Astrocyte (in vitro differentiated cells and primary cell): ENCODE data around the gene VIPR2. TPM values are rescaled to one million over a fixed set of nuclear protein-coding genes. Genes with fewer than 3 reads are reported as not detected.

ENCODE experiments used
- DNase-seq: peaks from one replicate; pipeline ENCODE4 v3.0.0-alpha.2; 2010; ENCODE audit warnings: low read depth
- FAIRE-seq: peaks from 2 replicates; lab custom pipeline; 2011; peaks lifted over from hg19 to GRCh38; lab: Jason Lieb, UNC
- H2AFZ ChIP-seq: 2 replicates; pipeline ENCODE4 v1.6.0; 2012; ENCODE audit warnings: low read depth, low read length, inconsistent platforms
- H3K27ac ChIP-seq: 2 replicates; pipeline ENCODE4 v1.5.1; 2011; ENCODE audit warnings: low read depth, low read length, inconsistent platforms
- H3K27me3 ChIP-seq: 2 replicates; pipeline ENCODE4 v1.6.0; 2011; ENCODE audit warnings: low read length, inconsistent platforms; ENCODE audit not compliant: insufficient read depth
- H3K36me3 ChIP-seq: 2 replicates; pipeline ENCODE4 v1.5.1; 2011; ENCODE audit warnings: low read length, inconsistent platforms; ENCODE audit not compliant: insufficient read depth
- H3K4me1 ChIP-seq: 2 replicates; pipeline ENCODE4 v1.5.1; 2011; ENCODE audit warnings: low read length, inconsistent platforms; ENCODE audit not compliant: insufficient read depth
- H3K4me2 ChIP-seq: 2 replicates; pipeline ENCODE4 v1.6.0; 2012; ENCODE audit warnings: low read length, inconsistent platforms
- H3K4me3 ChIP-seq: 2 replicates; pipeline ENCODE4 v1.5.1; 2011; ENCODE audit warnings: low read depth, mild to moderate bottlenecking, low read length, inconsistent platforms; ENCODE audit not compliant: insufficient read depth
- H3K79me2 ChIP-seq: 2 replicates; pipeline ENCODE4 v1.6.0; 2012; ENCODE audit warnings: mild to moderate bottlenecking, low read length, inconsistent platforms; ENCODE audit not compliant: insufficient read depth
- H3K9ac ChIP-seq: 2 replicates; pipeline ENCODE4 v1.6.0; 2012; ENCODE audit warnings: mild to moderate bottlenecking, low read length, inconsistent platforms
- H3K9me3 ChIP-seq: 2 replicates; pipeline ENCODE4 v1.5.1; 2012; ENCODE audit warnings: low read depth, mild to moderate bottlenecking, low read length, inconsistent platforms; ENCODE audit not compliant: insufficient read depth
- H4K20me1 ChIP-seq: 2 replicates; pipeline ENCODE4 v1.6.0; 2012; ENCODE audit warnings: low read length, inconsistent platforms; ENCODE audit not compliant: insufficient read depth
- H3K27ac Mint-ChIP-seq: one replicate; pipeline ENCODE4 v1.8.0; 2021; ENCODE audit warnings: mild to moderate bottlenecking, mixed read lengths; ENCODE audit not compliant: unreplicated experiment
- H3K27me3 Mint-ChIP-seq: one replicate; pipeline ENCODE4 v1.8.0; 2021; ENCODE audit warnings: low read depth, mixed read lengths; ENCODE audit not compliant: unreplicated experiment
- H3K36me3 Mint-ChIP-seq: one replicate; pipeline ENCODE4 v1.8.0; 2021; ENCODE audit warnings: low read depth, mixed read lengths; ENCODE audit not compliant: unreplicated experiment
- H3K4me1 Mint-ChIP-seq: one replicate; pipeline ENCODE4 v1.8.0; 2021; ENCODE audit warnings: low read depth, mixed read lengths; ENCODE audit not compliant: unreplicated experiment
- H3K4me3 Mint-ChIP-seq: one replicate; pipeline ENCODE4 v1.8.0; 2021; ENCODE audit warnings: mild to moderate bottlenecking, moderate library complexity, mixed read lengths; ENCODE audit not compliant: unreplicated experiment
- H3K9me3 Mint-ChIP-seq: one replicate; pipeline ENCODE4 v1.8.0; 2021; ENCODE audit warnings: mild to moderate bottlenecking, mixed read lengths; ENCODE audit not compliant: unreplicated experiment
- EZH2 ChIP-seq: IDR thresholded peaks from 2 replicates; pipeline ENCODE4 v1.6.1; 2012; ENCODE audit warnings: mild to moderate bottlenecking, low read length, inconsistent platforms; ENCODE audit not compliant: insufficient read depth
- total RNA-seq: library from RNA; stranded (reverse); gene quantifications from 2 replicates; pipeline ENCODE4 v1.2.1, GENCODE V29; 2021
- TF ChIP-seq, protein P1 (sequence below): IDR thresholded peaks from 2 replicates; pipeline ENCODE4 v1.5.1; 2011; ENCODE audit warnings: low read depth, mild to moderate bottlenecking, inconsistent platforms, low read length, moderate library complexity; ENCODE audit not compliant: insufficient read depth

Gene VIPR2
- total RNA-seq, 1 donor from 2014 or later, result 0.68 TPM

DNA sequence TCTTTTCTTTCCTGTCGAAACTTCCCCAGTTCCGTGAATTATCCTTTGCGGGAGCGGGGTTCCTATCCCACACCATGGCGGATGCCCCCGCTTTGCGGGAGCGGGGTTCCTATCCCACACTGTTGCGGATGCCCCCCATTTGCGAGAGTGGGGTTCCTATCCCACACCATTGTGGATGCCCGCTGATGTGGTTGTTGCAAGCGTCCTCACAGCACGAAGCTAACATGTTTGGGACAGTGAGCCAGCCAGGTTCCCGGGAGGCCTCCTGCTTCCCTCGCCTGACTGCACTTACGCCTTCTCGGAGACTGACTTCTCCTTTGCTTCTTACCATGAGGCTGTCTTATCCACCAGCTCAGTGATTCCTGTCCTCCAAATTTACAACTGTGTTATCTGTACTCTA, 134.7 kb downstream of the VIPR2 start:
- Histone ChIP-seq H3K9ac (no peak overlapping the region), H3K4me3 (no peak overlapping the region), H3K9me3 (peaks cover 7% of the 10 kb centered on the region), H3K4me1 (no peaks in the 10 kb centered on the region), H3K27ac (no peak overlapping the region), H3K79me2 (no peaks in the 10 kb centered on the region), H3K4me2 (no peak overlapping the region), H4K20me1 (no peaks in the 10 kb centered on the region), H3K27me3 (no peaks in the 10 kb centered on the region), H2AFZ (no peak overlapping the region), H3K36me3 (no peaks in the 10 kb centered on the region)
- peaks cover 23% of the 10 kb centered on the region for H3K27me3 Mint-ChIP-seq
- DNase-seq, result no peak
- TF ChIP-seq EZH2, result no peak
- TF ChIP-seq, protein P1, sequence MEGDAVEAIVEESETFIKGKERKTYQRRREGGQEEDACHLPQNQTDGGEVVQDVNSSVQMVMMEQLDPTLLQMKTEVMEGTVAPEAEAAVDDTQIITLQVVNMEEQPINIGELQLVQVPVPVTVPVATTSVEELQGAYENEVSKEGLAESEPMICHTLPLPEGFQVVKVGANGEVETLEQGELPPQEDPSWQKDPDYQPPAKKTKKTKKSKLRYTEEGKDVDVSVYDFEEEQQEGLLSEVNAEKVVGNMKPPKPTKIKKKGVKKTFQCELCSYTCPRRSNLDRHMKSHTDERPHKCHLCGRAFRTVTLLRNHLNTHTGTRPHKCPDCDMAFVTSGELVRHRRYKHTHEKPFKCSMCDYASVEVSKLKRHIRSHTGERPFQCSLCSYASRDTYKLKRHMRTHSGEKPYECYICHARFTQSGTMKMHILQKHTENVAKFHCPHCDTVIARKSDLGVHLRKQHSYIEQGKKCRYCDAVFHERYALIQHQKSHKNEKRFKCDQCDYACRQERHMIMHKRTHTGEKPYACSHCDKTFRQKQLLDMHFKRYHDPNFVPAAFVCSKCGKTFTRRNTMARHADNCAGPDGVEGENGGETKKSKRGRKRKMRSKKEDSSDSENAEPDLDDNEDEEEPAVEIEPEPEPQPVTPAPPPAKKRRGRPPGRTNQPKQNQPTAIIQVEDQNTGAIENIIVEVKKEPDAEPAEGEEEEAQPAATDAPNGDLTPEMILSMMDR, result no peak
- H3K4me1 Mint-ChIP-seq, result peaks cover 5% of the 10 kb centered on the region
- H3K4me3 Mint-ChIP-seq, result no peak overlapping the region
- peaks cover 7% of the 10 kb centered on the region for H3K9me3 Mint-ChIP-seq
- H3K27ac Mint-ChIP-seq, result no peak overlapping the region
- FAIRE-seq, result no peak
- no peaks in the 10 kb centered on the region for H3K36me3 Mint-ChIP-seq

DNA sequence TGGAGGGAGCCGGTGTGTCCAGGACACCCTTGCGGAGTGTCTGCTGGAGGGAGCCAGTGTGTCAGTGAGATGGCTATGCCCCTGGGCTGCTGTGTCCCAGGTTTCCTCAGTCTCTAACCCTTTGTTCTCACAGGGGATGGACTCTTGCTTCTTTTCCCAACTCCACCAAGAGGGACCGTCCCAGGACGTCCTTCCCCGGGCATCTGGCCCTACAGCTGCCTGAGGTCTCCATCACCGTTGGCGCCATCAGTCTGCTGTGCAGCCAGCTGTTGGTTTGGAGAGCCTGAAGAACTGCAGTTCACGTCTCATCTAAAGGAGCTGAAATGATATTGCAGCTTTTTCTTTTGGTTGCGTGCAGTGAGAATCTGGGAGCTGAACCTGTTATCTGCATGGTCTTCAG, 136.2 kb downstream of the VIPR2 start:
- Histone ChIP-seq H3K4me1 (no peaks in the 10 kb centered on the region), H3K79me2 (no peaks in the 10 kb centered on the region), H3K4me2 (no peak overlapping the region), H3K36me3 (no peaks in the 10 kb centered on the region), H3K9me3 (peaks cover 3% of the 10 kb centered on the region), H3K4me3 (no peak overlapping the region), H3K27me3 (no peaks in the 10 kb centered on the region), H2AFZ (no peak overlapping the region), H4K20me1 (no peaks in the 10 kb centered on the region), H3K27ac (no peak overlapping the region), H3K9ac (no peak overlapping the region)
- FAIRE-seq, result no peak
- H3K4me1 Mint-ChIP-seq, result peaks cover 5% of the 10 kb centered on the region
- no peaks in the 10 kb centered on the region for H3K36me3 Mint-ChIP-seq
- DNase-seq, result no peak
- TF ChIP-seq EZH2, result no peak
- TF ChIP-seq, protein P1, result no peak
- peaks cover 23% of the 10 kb centered on the region for H3K27me3 Mint-ChIP-seq
- peaks cover 7% of the 10 kb centered on the region for H3K9me3 Mint-ChIP-seq
- no peak overlapping the region for H3K4me3 Mint-ChIP-seq
- H3K27ac Mint-ChIP-seq, result no peak overlapping the region

DNA sequence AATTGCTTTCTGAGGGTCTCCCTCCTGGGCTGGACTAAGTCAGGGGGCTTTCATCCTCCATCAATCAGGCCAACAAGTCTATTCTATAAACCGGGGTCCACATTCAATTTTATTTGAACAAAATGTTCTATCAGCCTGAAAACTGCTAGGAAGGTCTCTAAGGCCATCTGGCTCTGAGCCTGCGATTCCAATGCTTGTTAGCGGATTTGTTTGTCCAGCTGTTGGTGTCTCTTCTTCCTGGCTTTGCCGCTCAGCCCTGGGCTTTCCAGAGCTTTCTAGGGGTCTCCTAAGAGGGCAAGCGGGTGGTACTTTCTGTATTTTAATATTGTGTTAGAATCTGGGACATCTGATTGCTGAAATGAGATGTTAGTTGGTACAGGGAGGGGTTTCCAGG, 136.7 kb downstream of the VIPR2 start:
- DNase-seq (no peak), FAIRE-seq (no peak)
- no peaks in the 10 kb centered on the region for H3K4me1 ChIP-seq
- Mint-ChIP-seq H3K4me3 (no peak overlapping the region), H3K9me3 (peaks cover 7% of the 10 kb centered on the region), H3K36me3 (no peaks in the 10 kb centered on the region), H3K27me3 (peaks cover 23% of the 10 kb centered on the region), H3K4me1 (peaks cover 5% of the 10 kb centered on the region), H3K27ac (no peak overlapping the region)
- H3K4me3 ChIP-seq, result no peak overlapping the region
- no peak overlapping the region for H2AFZ ChIP-seq
- TF ChIP-seq EZH2, result no peak
- TF ChIP-seq, protein P1, result no peak
- H3K79me2 ChIP-seq, result no peaks in the 10 kb centered on the region
- no peaks in the 10 kb centered on the region for H3K36me3 ChIP-seq
- H3K9me3 ChIP-seq, result no peaks in the 10 kb centered on the region
- no peak overlapping the region for H3K4me2 ChIP-seq
- H3K27ac ChIP-seq, result no peak overlapping the region
- no peak overlapping the region for H3K9ac ChIP-seq
- H4K20me1 ChIP-seq, result no peaks in the 10 kb centered on the region
- H3K27me3 ChIP-seq, result no peaks in the 10 kb centered on the region
